Loucy (cell line): ENCODE data around the gene KLK12.

Experiments
- EZH2phosphoT487 ChIP-seq: fragments of 200-600 bp; IDR thresholded peaks from 2 replicates; pipeline ENCODE4 v1.6.1; 2018; ENCODE audit warnings: antibody characterized with exemption, mild to moderate bottlenecking, moderate library complexity, borderline replicate concordance
- TF ChIP-seq, protein P1 (sequence below): fragments of 200-600 bp; sonication (generic); conservative IDR thresholded peaks from 2 replicates; pipeline ENCODE4 v1.5.1; 2014; ENCODE audit warnings: mild to moderate bottlenecking, antibody characterized with exemption, low read length

DNA sequence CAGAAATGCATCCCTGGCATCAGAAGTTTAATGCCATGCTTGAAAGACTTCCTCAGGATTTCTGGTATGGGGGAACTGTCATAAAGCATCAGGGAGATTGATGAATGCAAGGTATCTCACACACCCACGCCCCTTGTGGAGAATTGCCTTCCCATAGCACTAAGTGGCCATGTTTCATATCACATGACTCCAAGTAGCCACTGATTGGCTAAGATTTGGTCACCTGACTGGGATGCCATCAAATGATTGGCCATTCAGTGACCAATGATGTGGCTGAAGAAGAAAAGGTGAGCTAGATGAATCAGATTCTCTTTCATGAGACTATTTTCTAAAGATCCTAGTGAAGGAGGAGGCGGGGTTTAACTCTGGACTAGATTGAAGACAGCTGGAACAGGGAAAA is 40.7 kb downstream of the KLK12 start:
- TF ChIP-seq, protein P1, sequence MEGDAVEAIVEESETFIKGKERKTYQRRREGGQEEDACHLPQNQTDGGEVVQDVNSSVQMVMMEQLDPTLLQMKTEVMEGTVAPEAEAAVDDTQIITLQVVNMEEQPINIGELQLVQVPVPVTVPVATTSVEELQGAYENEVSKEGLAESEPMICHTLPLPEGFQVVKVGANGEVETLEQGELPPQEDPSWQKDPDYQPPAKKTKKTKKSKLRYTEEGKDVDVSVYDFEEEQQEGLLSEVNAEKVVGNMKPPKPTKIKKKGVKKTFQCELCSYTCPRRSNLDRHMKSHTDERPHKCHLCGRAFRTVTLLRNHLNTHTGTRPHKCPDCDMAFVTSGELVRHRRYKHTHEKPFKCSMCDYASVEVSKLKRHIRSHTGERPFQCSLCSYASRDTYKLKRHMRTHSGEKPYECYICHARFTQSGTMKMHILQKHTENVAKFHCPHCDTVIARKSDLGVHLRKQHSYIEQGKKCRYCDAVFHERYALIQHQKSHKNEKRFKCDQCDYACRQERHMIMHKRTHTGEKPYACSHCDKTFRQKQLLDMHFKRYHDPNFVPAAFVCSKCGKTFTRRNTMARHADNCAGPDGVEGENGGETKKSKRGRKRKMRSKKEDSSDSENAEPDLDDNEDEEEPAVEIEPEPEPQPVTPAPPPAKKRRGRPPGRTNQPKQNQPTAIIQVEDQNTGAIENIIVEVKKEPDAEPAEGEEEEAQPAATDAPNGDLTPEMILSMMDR, result no peak
- TF ChIP-seq EZH2phosphoT487, result no peak
